ENCODE results near the gene IDH2. TPM values are rescaled to one million over a fixed set of nuclear protein-coding genes. Genes with fewer than 3 reads are reported as not detected.
A peak's percentile ranks its signal among the peaks of the same experiment; 100 is the strongest.

The IDH2 gene
- total RNA-seq, 1 donor from 2014 or later: 126 TPM

- Mint-ChIP-seq H3K36me3 (no peaks in the 10 kb centered on the region), H3K9me3 (no peaks in the 10 kb centered on the region), H3K27me3 (ENCODE audit: low read depth) (no peaks in the 10 kb centered on the region), H3K4me1 (peaks cover 21% of the 10 kb centered on the region), H3K27ac (no peak overlapping the region), H3K4me3 (no peak overlapping the region)
- no peak for TF ChIP-seq CTCF (IDR thresholded peaks at IDR 0.05; ENCODE audit: unreplicated experiment)
- DNase-seq (ENCODE audit: low spot score in 2 of 2, unreplicated experiment in 2 of 2): no peak
Measured at GRCh38 chr15:90051874-90052273, 50.4 kb downstream of the IDH2 start.

GRCh38 chr15:90049666-90050604, 52.3 kb downstream of the IDH2 start:
- no peaks in the 10 kb centered on the region for H3K9me3 Mint-ChIP-seq
- no peak for TF ChIP-seq CTCF (IDR thresholded peaks at IDR 0.05; ENCODE audit: unreplicated experiment)
- no peak overlapping the region for H3K27ac Mint-ChIP-seq
- no peak overlapping the region for H3K4me3 Mint-ChIP-seq
- H3K36me3 Mint-ChIP-seq: no peaks in the 10 kb centered on the region
- H3K4me1 Mint-ChIP-seq: peaks cover 32% of the 10 kb centered on the region
- no peak for DNase-seq (ENCODE audit: low spot score in 2 of 2, unreplicated experiment in 2 of 2)
- no peaks in the 10 kb centered on the region for H3K27me3 Mint-ChIP-seq (ENCODE audit: low read depth)

GRCh38 chr15:90049030-90049429, 53.2 kb downstream of the IDH2 start:
- H3K27ac Mint-ChIP-seq: no peak overlapping the region
- no peak overlapping the region for H3K4me3 Mint-ChIP-seq
- no peak for TF ChIP-seq CTCF (IDR thresholded peaks at IDR 0.05; ENCODE audit: unreplicated experiment)
- H3K36me3 Mint-ChIP-seq: no peaks in the 10 kb centered on the region
- peaks cover 29% of the 10 kb centered on the region for H3K4me1 Mint-ChIP-seq
- H3K27me3 Mint-ChIP-seq (ENCODE audit: low read depth): no peaks in the 10 kb centered on the region
- DNase-seq (ENCODE audit: low spot score in 2 of 2, unreplicated experiment in 2 of 2): no peak
- H3K9me3 Mint-ChIP-seq: no peaks in the 10 kb centered on the region

- no peak overlapping the region for H3K27ac Mint-ChIP-seq
- H3K27me3 Mint-ChIP-seq (ENCODE audit: low read depth): no peaks in the 10 kb centered on the region
- no peaks in the 10 kb centered on the region for H3K36me3 Mint-ChIP-seq
- no peak for DNase-seq (ENCODE audit: low spot score in 2 of 2, unreplicated experiment in 2 of 2)
- TF ChIP-seq CTCF (IDR thresholded peaks at IDR 0.05; ENCODE audit: unreplicated experiment): no peak
- H3K9me3 Mint-ChIP-seq: no peaks in the 10 kb centered on the region
- H3K4me3 Mint-ChIP-seq: no peak overlapping the region
- peaks cover 33% of the 10 kb centered on the region for H3K4me1 Mint-ChIP-seq
Measured at GRCh38 chr15:90047956-90048575, 54.2 kb downstream of the IDH2 start.

- no peaks in the 10 kb centered on the region for H3K36me3 Mint-ChIP-seq
- no peak overlapping the region for H3K4me3 Mint-ChIP-seq
- no peaks in the 10 kb centered on the region for H3K27me3 Mint-ChIP-seq (ENCODE audit: low read depth)
- peak overlapping the region; percentile 61 for H3K27ac Mint-ChIP-seq
- no peak for TF ChIP-seq CTCF (IDR thresholded peaks at IDR 0.05; ENCODE audit: unreplicated experiment)
- H3K4me1 Mint-ChIP-seq: peaks cover 33% of the 10 kb centered on the region
- H3K9me3 Mint-ChIP-seq: no peaks in the 10 kb centered on the region
- DNase-seq (ENCODE audit: low spot score in 2 of 2, unreplicated experiment in 2 of 2): no peak
Measured at GRCh38 chr15:90046911-90047392, 55.3 kb downstream of the IDH2 start.

Measured in mesothelial cell of epicardium (in vitro differentiated cells).